GM12875 (cell line): ENCODE results near the gene HCFC1.
A peak's percentile ranks its signal among the peaks of the same experiment; 100 is the strongest.

Experiments
- H3K4me3 ChIP-seq: one replicate; pipeline ENCODE4 v1.5.1; 2011; ENCODE audit warnings: low read depth, low read length, control low read depth
- CTCF ChIP-seq: IDR thresholded peaks from 2 replicates; pipeline ENCODE4 v1.5.1; 2011; ENCODE audit warnings: low read depth, mild to moderate bottlenecking, control low read depth, inconsistent platforms, low read length, moderate library complexity, borderline replicate concordance; ENCODE audit not compliant: insufficient read depth

HCFC1 gene

GRCh38 chrX:153934762-153935325 lies 36.8 kb downstream of the HCFC1 start, which contains the start of gene NAA10:
Gene NAA10, minus strand, starts transcription at chrX:153935037. Its CDS starts 133 bp downstream, at chrX:153934904.
- TF ChIP-seq CTCF = no peak

GRCh38 chrX:153934148-153934761 lies 37.4 kb downstream of the HCFC1 start:
- TF ChIP-seq CTCF = no peak

More at GRCh38 chrX:153934762-153935325, 36.8 kb downstream of the HCFC1 start, which contains the start of gene NAA10:
- peak within 1 kb of the TSS; percentile 68 for H3K4me3 ChIP-seq

GRCh38 chrX:153933748-153934147 lies 37.9 kb downstream of the HCFC1 start:
- TF ChIP-seq CTCF = no peak
- peak overlapping the region; percentile 68 for H3K4me3 ChIP-seq

More at GRCh38 chrX:153934148-153934761, 37.4 kb downstream of the HCFC1 start:
- H3K4me3 ChIP-seq = peak overlapping the region; percentile 68

- no peak for TF ChIP-seq CTCF
- H3K4me3 ChIP-seq = no peak overlapping the region
These were observed 39.2 kb downstream of the HCFC1 start for GRCh38 chrX:153932220-153932915.

GRCh38 chrX:153931748-153932147 lies 39.9 kb downstream of the HCFC1 start:
- H3K4me3 ChIP-seq = no peak overlapping the region
- no peak for TF ChIP-seq CTCF

- H3K4me3 ChIP-seq = no peak overlapping the region
- TF ChIP-seq CTCF = no peak
These were observed 40.5 kb downstream of the HCFC1 start for GRCh38 chrX:153931151-153931550.
